ENCODE data around the gene GRAP.
A peak's percentile ranks its signal among the peaks of the same experiment; 100 is the strongest.

GRAP gene

DNA sequence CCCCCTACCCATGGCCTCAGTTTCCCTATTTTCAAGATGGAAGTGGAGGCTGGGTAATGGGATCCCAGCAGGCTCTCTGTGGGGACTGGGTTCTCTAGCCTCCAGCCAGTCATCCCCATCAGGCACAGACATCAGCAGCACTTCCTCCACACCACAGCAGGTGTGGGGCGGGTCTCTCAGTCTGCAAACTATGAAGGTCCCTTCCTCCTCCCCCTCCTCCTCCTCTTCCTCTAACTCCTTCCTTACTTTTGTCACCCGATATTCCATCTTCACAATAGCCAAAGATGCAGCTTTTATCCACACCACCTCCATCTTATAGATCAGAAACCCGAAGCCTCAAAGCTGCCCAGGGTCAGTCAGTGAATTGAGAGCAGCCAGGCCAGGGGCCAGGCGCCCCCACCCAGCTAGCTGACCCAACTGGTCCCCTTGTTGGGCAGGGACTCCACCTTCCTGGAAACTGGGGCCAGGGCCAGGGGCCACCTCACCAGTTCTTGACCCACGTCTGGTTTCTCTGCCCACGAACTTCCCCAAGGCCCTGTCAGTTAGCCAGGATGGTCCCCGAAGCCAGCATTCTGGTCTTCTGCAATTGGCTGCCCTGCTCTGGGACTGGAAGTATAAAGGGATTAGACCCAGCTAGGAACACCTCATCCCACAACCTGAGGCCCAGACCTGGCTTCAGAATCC is 44.7 kb downstream of the GRAP start:
- DNase-seq = no peak

DNA sequence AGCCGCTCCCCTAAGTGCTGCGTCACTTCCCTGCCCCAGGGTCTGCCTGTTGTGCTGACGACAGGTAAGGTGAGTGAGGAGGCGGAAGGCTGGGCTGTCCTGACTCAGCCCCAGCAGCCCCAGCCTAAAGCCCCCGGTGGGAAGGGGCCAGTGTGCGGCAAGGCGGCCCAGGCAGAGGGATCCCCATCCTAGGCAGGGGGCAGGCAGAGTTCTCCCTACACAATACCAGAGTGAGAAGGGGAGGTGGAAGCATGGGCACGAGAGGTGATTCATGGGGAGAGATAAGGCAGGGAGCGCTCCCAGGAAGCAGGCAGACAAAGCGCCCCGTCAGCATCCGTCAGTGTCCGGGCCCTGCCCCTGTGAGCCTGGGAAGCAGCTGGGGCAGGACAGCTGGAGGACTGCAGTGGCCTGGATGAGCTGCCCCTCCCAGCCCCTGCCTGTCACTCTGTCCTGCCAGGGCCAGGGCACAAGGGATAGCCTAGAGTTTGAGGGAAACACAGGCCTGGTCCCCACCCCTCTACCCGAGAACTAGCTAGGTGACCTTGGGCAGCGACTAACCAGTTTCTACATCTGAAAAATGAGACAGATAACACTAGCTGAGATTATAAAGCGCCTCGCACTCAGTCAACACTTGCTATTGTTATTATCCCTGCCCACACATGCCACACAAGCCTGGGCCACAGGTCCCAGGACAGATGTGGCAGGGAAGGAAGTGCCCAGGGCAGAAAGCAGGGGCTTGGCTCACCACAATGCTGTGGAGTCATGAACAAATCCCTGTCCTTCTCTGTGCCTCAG is 46.0 kb downstream of the GRAP start:
- no peak for DNase-seq

GRCh38 chr17:18999911-19000310 is 46.8 kb downstream of the GRAP start:
- DNase-seq = no peak

GRCh38 chr17:18999394-18999793 is 47.4 kb downstream of the GRAP start:
- DNase-seq = no peak

GRCh38 chr17:18997650-18998196 is 49.0 kb downstream of the GRAP start:
- DNase-seq = no peak

DNA sequence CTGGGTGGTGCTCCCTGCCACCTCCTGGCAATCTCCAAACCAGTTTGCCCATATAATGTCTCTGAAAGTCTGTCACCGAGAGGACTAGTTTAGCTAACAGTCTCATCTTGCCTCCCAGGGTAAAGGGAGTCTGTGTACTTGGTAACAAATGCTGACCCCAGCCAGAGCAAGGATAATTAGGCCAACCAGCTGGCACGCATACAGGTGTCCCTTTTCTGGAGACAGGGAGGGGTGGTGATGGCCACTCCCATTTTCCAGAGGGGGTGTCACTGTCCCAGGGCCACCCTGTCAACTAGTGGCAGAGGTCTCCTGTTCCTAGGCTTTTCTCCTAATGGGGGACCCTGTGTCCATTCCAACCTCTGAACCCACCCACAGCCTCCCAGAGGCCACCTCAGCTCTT is 50.3 kb downstream of the GRAP start:
- no peak for DNase-seq

DNA sequence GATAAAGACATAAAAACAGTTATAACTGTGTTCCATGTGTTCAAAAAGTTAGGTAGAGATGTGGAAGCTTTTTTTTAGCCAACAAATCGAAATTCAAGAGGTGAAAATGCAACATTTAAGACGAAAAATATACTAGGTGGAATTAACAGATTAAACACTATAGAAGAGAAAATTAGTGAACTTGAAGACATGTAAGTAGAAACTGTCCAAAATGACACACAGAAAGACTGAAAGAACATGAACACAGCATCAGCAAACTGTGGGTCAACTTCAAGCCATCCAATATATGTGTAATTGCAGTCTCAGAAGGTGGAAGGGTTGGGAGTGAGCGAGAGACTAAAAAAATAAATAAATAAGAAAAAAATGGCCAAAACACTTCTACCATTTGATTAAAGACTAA is 51.5 kb downstream of the GRAP start:
- DNase-seq = no peak

DNA sequence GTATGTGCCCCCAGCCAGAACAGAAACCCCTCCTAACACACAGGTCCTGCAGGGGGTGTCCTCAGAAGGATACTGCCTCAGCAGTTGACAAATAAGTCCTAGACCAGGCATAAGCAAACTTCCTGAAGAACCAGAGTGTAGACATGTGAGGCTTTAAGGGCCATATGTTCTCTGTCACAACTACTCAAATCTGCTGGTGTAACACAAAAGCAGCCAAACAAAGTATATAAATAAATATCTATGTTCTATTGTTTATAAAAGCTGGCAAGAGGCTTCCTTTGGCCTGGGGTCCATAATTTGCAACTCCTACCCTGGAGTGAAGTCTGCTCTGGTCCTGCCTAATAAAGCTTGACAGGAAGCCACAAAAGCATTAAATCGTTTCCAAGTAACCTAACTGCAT is 52.1 kb downstream of the GRAP start:
- DNase-seq = no peak

DNA sequence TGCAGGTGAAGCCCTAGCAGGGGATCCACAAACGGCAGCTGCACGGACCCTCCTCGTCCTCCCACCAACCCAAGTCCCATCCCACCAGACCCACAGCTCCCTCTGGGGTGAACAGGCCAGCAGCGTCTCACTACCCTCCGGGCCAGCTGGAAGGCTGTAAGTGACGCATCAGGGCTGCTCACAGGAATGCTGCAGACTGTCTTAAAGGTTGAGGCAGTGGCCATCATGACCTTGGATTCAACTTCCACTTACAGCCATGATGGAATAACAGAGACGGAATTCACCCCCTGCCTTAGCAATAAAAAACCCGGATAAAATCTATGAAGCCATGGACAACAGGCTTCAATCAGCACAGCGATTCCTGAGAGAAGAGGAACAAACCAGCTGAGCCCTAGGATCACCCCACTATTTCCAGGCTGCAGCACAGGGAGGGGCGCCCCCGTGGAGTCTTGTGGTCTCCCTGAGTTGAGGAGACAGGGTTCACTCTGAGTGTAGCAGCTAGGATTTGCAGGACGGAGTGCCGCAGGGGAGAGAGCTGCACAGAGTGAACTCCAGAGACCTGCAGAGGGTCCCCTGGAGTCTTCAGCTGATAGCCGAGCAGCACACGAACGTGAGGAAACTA is 52.7 kb downstream of the GRAP start:
- no peak for DNase-seq

DNA sequence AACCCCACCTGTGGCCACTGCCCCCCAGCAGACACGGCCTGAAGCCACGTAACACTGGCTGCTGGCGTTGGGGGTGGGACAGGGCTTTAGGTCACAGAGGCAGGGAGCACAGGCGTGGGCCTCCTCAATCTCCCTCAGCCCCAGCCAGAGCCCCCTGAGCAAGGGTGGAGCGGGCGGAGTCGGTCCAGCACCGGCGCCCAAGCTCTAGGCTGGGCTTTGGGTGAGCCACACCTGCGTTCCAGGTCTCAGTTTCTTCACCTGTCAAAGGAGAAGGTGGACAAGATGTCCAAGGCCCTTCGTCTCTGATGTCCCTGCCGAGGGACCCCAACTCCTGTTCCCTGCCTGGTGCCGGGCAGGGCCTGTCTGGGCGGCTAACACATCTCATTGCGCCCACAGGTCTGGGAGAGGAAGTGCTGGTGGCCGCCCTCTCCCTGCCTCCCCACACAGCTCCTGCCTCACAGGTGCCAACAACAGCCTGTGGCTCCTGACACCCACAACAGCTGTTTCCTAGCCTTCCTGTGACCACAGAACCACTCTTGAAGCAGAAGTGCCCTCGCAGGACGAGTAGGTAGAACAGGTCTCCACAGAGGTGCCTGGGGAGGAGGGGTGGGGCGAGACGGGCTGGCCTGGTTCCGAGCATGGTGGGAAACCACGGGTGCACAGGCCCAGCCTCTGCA is 54.2 kb downstream of the GRAP start:
- no peak for DNase-seq

GRCh38 chr17:18991531-18992315 is 55.0 kb downstream of the GRAP start:
- no peak for DNase-seq

DNA sequence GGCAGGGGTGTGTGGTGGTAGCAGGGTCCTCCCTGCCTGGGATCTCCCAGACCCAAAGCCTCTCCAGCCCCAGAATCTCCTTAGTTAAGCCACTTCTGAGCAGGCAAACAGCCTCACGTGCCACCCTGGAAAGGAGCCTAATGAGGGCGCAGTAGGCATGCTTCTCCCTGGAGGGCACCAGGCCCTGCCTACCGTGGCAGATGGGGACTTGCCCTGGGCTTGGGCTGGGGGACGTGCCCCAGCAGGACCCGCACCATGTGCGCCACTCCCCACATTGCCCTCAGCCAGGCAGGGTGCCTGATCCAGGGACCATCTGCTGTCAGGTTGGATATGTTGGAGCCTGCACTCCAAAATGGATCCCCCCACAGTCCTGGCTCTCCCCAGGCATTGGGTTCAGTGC is 56.4 kb downstream of the GRAP start:
- DNase-seq = no peak

DNA sequence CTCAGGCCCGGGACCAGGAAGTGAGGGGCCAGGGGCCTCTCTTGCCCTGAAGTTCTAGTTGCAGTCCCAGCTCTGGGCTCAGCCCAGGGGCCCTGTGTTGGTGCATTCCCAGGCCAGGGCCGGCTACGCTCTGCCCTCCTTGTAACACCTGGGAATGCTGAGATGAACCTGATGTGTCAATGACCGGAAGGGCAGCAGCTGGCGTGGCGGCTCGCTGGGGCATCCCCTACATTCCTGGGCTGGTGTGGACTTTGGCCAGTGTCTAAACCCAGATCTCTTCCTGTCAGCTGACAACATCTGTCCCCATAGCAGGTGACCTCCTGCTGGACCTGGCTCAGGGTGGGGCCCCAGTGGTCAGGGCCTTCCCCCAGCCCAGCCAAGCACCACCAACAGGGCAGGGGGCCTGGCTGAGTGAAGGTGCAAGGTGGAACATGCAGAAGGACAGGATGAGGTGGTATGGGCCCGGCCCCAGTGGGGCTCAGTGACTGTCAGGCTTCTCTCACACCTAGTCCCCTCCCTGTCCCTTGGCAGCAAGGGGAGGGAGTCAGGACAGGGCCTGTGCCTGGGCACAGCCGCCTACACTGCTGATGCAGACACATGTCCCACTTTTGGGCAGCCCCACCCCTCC is 58.1 kb downstream of the GRAP start:
- DNase-seq = no peak

- DNase-seq = no peak
These were observed 58.8 kb downstream of the GRAP start for GRCh38 chr17:18987862-18988545.

GRCh38 chr17:18987230-18987610 is 59.5 kb downstream of the GRAP start:
- DNase-seq = no peak

- DNase-seq = peak; percentile 42
These were observed 60.1 kb downstream of the GRAP start for GRCh38 chr17:18986541-18987229.

DNA sequence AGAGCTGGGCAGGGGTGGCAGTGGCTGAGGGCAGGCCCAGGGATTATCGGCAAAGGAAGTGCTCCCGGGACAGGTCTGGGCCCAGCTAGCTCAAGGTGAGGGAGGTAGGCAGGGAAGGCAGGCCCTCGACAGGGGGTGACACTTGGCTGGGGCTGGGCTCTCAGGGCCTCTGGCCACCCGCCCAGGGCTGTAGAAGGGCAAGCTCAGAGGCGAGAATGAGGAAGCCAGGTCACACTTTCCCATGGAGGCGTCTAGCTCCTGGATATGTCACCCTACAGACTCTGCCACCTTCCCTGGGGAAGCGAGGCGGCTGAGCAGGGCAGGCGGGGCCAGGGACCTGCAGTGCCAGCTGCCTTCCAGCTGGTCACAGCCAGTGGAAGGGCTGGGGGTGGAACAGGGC is 61.3 kb downstream of the GRAP start:
- DNase-seq = no peak

GRCh38 chr17:18984273-18985114 is 62.3 kb downstream of the GRAP start:
- no peak for DNase-seq

DNA sequence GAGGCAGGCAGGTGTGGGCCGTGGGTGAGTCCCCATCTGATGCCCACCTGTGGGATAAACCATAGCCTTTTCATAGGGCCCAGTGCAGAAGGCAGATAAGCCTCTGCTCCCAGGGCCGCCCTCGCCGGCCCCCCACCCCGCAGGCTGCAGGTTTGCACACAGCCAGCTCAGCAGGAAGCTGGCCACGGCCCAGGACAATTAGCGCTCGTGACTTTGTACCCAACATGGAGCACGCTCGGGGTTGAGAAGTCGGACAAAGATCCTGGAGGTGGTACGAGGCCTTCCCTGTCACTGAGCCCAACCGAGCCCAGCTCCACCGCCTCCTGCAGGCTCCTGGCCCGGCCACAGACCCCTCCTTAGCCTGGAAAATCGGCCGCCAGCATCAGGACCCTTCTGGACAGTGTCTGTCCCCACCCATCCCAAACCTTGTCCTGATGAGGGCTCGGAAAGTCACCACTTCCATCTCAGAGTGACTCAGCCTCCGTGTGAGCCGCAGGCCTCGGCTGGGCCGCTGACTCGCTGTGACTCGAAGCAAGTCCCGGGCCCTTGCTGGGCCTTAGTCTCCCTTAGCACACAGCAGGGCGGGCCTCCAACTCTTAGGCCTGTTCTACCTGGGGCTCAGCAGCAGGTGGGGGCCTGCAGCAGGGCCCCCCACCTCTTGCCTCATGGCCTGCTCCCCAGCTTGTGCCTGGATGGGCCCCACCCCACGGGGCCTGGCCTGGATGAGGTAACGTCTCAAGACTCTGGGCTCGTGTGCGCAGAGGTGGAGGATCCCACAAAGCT is 64.9 kb downstream of the GRAP start:
- peak; percentile 54 for DNase-seq
